Measurements from ENCODE around the gene HIVEP2. TPM values are rescaled to one million over a fixed set of nuclear protein-coding genes. Genes with fewer than 3 reads are reported as not detected.

Gene HIVEP2
- total and polyA plus RNA-seq, 2 donors from 2014 or later = 2.4 to 26.0 TPM

- DNase-seq (no peak), FAIRE-seq (no peak)
- Histone ChIP-seq H3K4me3 (ENCODE audit: low read length in 3 of 3) (no peak overlapping the region), H3K9ac (ENCODE audit: low read length in 3 of 3) (no peak overlapping the region), H3K4me1 (ENCODE audit: control insufficient read depth in 2 of 3, insufficient read depth in 2 of 3, low read depth in 1 of 3, low read length in 3 of 3) (peaks cover 0 to 11% (median 2%) of the 10 kb centered on the region in 3 donors), H3K27me3 (ENCODE audit: control insufficient read depth, insufficient read depth, low read length) (no peaks in the 10 kb centered on the region), H3K9me3 (ENCODE audit: control insufficient read depth in 2 of 3, insufficient read depth in 1 of 3, low read length in 3 of 3) (no peaks in the 10 kb centered on the region), H3K27ac (ENCODE audit: low read depth in 2 of 2, low read length in 2 of 2) (no peak overlapping the region), H3K36me3 (ENCODE audit: control insufficient read depth in 2 of 3, insufficient read depth in 3 of 3, low read length in 3 of 3) (no peaks in the 10 kb centered on the region)
- TF ChIP-seq CTCF (IDR thresholded peaks at IDR 0.05; ENCODE audit: borderline replicate concordance, extremely low read depth, insufficient read depth) = no peak
- intact Hi-C loops (cut with DNase I) = no loop called here
Observed at GRCh38 chr6:142839686-142840040, 105.3 kb downstream of the HIVEP2 start.

GRCh38 chr6:142838821-142839685 is 105.9 kb downstream of the HIVEP2 start:
- no peak overlapping the region for H3K4me3 ChIP-seq (ENCODE audit: low read length in 3 of 3)

GRCh38 chr6:142835787-142836535 is 109.0 kb downstream of the HIVEP2 start:
- intact Hi-C loops (cut with DNase I) = no loop called here
- Histone ChIP-seq H3K36me3 (ENCODE audit: control insufficient read depth in 2 of 3, insufficient read depth in 3 of 3, low read length in 3 of 3) (no peaks in the 10 kb centered on the region), H3K27me3 (ENCODE audit: control insufficient read depth, insufficient read depth, low read length) (no peaks in the 10 kb centered on the region), H3K9me3 (ENCODE audit: control insufficient read depth in 2 of 3, insufficient read depth in 1 of 3, low read length in 3 of 3) (no peaks in the 10 kb centered on the region), H3K4me3 (ENCODE audit: low read length in 3 of 3) (no peak overlapping the region), H3K4me1 (ENCODE audit: control insufficient read depth in 2 of 3, insufficient read depth in 2 of 3, low read depth in 1 of 3, low read length in 3 of 3) (peaks cover 0 to 2% (median 0%) of the 10 kb centered on the region in 3 donors), H3K27ac (ENCODE audit: low read depth in 2 of 2, low read length in 2 of 2) (no peak overlapping the region), H3K9ac (ENCODE audit: low read length in 3 of 3) (no peak overlapping the region)
- no peak for TF ChIP-seq CTCF (IDR thresholded peaks at IDR 0.05; ENCODE audit: borderline replicate concordance, extremely low read depth, insufficient read depth)
- FAIRE-seq = no peak
- no peak for DNase-seq

More at GRCh38 chr6:142838821-142839685, 105.9 kb downstream of the HIVEP2 start:
- FAIRE-seq = no peak
- DNase-seq = no peak
- intact Hi-C loops (cut with DNase I) = no loop called here
- no peak for TF ChIP-seq CTCF (IDR thresholded peaks at IDR 0.05; ENCODE audit: borderline replicate concordance, extremely low read depth, insufficient read depth)
- Histone ChIP-seq H3K27ac (ENCODE audit: low read depth in 2 of 2, low read length in 2 of 2) (no peak overlapping the region), H3K27me3 (ENCODE audit: control insufficient read depth, insufficient read depth, low read length) (no peaks in the 10 kb centered on the region), H3K4me1 (ENCODE audit: control insufficient read depth in 2 of 3, insufficient read depth in 2 of 3, low read depth in 1 of 3, low read length in 3 of 3) (peaks cover 0 to 6% (median 2%) of the 10 kb centered on the region in 3 donors), H3K36me3 (ENCODE audit: control insufficient read depth in 2 of 3, insufficient read depth in 3 of 3, low read length in 3 of 3) (no peaks in the 10 kb centered on the region), H3K9me3 (ENCODE audit: control insufficient read depth in 2 of 3, insufficient read depth in 1 of 3, low read length in 3 of 3) (no peaks in the 10 kb centered on the region), H3K9ac (ENCODE audit: low read length in 3 of 3) (no peak overlapping the region)
